K562 (cell line): ENCODE results near the gene DDR2. TPM values are rescaled to one million over a fixed set of nuclear protein-coding genes. Genes with fewer than 3 reads are reported as not detected.
A peak's percentile ranks its signal among the peaks of the same experiment; 100 is the strongest.

ENCODE experiments used
- ATAC-seq: fragments of 200-7000 bp; cut with Tn5 transposase; 3 replicates; pipeline ENCODE4 v1.9.1; 2020; ENCODE audit warnings: moderate library complexity
- BruUV-seq: library from RNA; stranded (reverse); fragments of 400-500 nt; replicated peaks from 2 replicates; lab custom pipeline; 2021; lab: Mats Ljungman, UMichigan
- CTCF ChIA-PET: fragments of 300-600 bp; formaldehyde crosslinking; extraction: SDS; loops from one replicate; lab custom pipeline; 2021; ENCODE audit warnings: low intra/inter-chr PET ratio; lab: Yijun Ruan, JAX
- POLR2A ChIA-PET: fragments of 300-600, 350-650 bp; sonication (Branson Sonifier 250); formaldehyde crosslinking; extraction: SDS; loops from one replicate; lab custom pipeline; 2021; ENCODE audit warnings: antibody characterized with exemption, inconsistent platforms; lab: Yijun Ruan, JAX
- DNase-seq, 4 experiments: peaks; one replicate each; pipeline versions ENCODE4 v3.0.0 to v3.0.0-alpha.2; 2011 to 2018; ENCODE audit warnings: low spot score in 3 of 4, mixed read lengths in 3 of 4; ENCODE audit errors: extremely low read depth in 1 of 4
- FAIRE-seq: peaks from 2 replicates; lab custom pipeline; 2011; peaks lifted over from hg19 to GRCh38; lab: Jason Lieb, UNC
- H2AFZ ChIP-seq: 2 replicates; pipeline ENCODE4 v1.6.0; 2011; ENCODE audit warnings: low read depth, low read length, control low read depth, inconsistent platforms
- H3K27ac ChIP-seq: fragments of 200-600 bp; 3 replicates; pipeline ENCODE4 v1.8.0; 2011; ENCODE audit warnings: low read depth, mild to moderate bottlenecking, control low read depth, inconsistent platforms, low read length, moderate library complexity, mixed read lengths; ENCODE audit errors: extremely low read depth
- H3K27me3 ChIP-seq, 2 experiments: fragments of 300-600 bp in 1 of 2; 2 replicates in 1 of 2; 3 replicates in 1 of 2; pipeline versions ENCODE4 v1.6.0 to v1.8.0; 2011; ENCODE audit warnings: inconsistent platforms in 2 of 2, low read length in 2 of 2, mild to moderate bottlenecking in 1 of 2, mixed read lengths in 1 of 2, moderate library complexity in 1 of 2; ENCODE audit not compliant: control insufficient read depth in 2 of 2, insufficient read depth in 2 of 2
- H3K36me3 ChIP-seq: fragments of 300-600 bp; 3 replicates; pipeline ENCODE4 v1.8.0; 2011; ENCODE audit warnings: mild to moderate bottlenecking, low read length, inconsistent platforms; ENCODE audit not compliant: control insufficient read depth, insufficient read depth
- H3K4me1 ChIP-seq, 2 experiments: fragments of 200-600 bp in 1 of 2; replicated peaks in 1 of 2; 2 replicates in 1 of 2; 3 replicates in 1 of 2; pipeline versions ENCODE4 v1.5.1 to v1.8.0; 2011; ENCODE audit warnings: inconsistent platforms in 2 of 2, low read length in 2 of 2, mild to moderate bottlenecking in 1 of 2, mixed read lengths in 1 of 2, moderate library complexity in 1 of 2; ENCODE audit not compliant: control insufficient read depth in 2 of 2, insufficient read depth in 2 of 2
- H3K4me2 ChIP-seq: 2 replicates; pipeline ENCODE4 v1.6.1; 2011; ENCODE audit warnings: low read length, control low read depth, inconsistent platforms, mixed read lengths; ENCODE audit not compliant: insufficient read depth
- H3K4me3 ChIP-seq: fragments of 200-600 bp; sonication (generic), shearing (Covaris generic); 2 replicates; pipeline ENCODE4 v1.5.1; 2016; ENCODE audit warnings: control low read depth, inconsistent platforms
- H3K79me2 ChIP-seq: fragments of 200-600 bp; 3 replicates; pipeline ENCODE4 v1.8.0; 2011; ENCODE audit warnings: low read length, inconsistent platforms; ENCODE audit not compliant: control insufficient read depth, insufficient read depth
- H3K9ac ChIP-seq, 2 experiments: 2 replicates each; pipeline versions ENCODE4 v1.6.0 to v1.6.1; 2011; ENCODE audit warnings: low read depth in 2 of 2, low read length in 2 of 2, control low read depth in 1 of 2, inconsistent platforms in 1 of 2, mild to moderate bottlenecking in 1 of 2, mixed read lengths in 1 of 2; ENCODE audit not compliant: insufficient read depth in 1 of 2
- H3K9me1 ChIP-seq: one replicate; pipeline ENCODE4 v1.6.0; 2011; ENCODE audit warnings: inconsistent platforms, mild to moderate bottlenecking, low read length, moderate library complexity; ENCODE audit not compliant: control insufficient read depth, insufficient read depth
- H3K9me3 ChIP-seq: replicated peaks from 2 replicates; pipeline ENCODE4 v1.5.1; 2011; ENCODE audit warnings: low read depth, low read length, inconsistent platforms; ENCODE audit not compliant: control insufficient read depth, insufficient read depth
- H4K20me1 ChIP-seq: replicated peaks from 2 replicates; pipeline ENCODE4 v1.6.1; 2011; ENCODE audit warnings: low read length, inconsistent platforms, mixed read lengths; ENCODE audit not compliant: control insufficient read depth, insufficient read depth
- ASH1L ChIP-seq: fragments of 450-650 bp; IDR thresholded peaks from 2 replicates; pipeline ENCODE4 v1.6.1; 2018; ENCODE audit warnings: borderline replicate concordance, mild to moderate bottlenecking, low read depth; ENCODE audit not compliant: partially characterized antibody
- CC2D1A ChIP-seq: fragments of 450-650 bp; IDR thresholded peaks from 2 replicates; pipeline ENCODE4 v1.6.1; 2017; ENCODE audit warnings: mild to moderate bottlenecking
- CCAR2 ChIP-seq: fragments of 200-400 bp; formaldehyde crosslinking; IDR thresholded peaks from 2 replicates; pipeline ENCODE4 v1.6.1; 2017; ENCODE audit warnings: mild to moderate bottlenecking, low read depth, low read length
- CEBPZ ChIP-seq: fragments of 150-350 bp; IDR thresholded peaks from 2 replicates; pipeline ENCODE4 v1.6.1; 2014; ENCODE audit warnings: low read depth, mild to moderate bottlenecking, low read length, borderline replicate concordance
- GTF2A2 ChIP-seq: IDR thresholded peaks from 2 replicates; pipeline ENCODE4 v1.6.1; 2016; ENCODE audit warnings: mild to moderate bottlenecking, missing genetic modification characterization, missing compliant biosample characterization
- IRF2 ChIP-seq: sonication (generic); formaldehyde crosslinking; IDR thresholded peaks from 2 replicates; pipeline ENCODE4 v1.8.1; 2022; ENCODE audit warnings: mild to moderate bottlenecking, missing genetic modification reagents
- MTA1 ChIP-seq: fragments of 450-650 bp; IDR thresholded peaks from 2 replicates; pipeline ENCODE4 v1.6.1; 2017; ENCODE audit warnings: borderline replicate concordance
- MTA2 ChIP-seq: fragments of 450-650 bp; IDR thresholded peaks from 2 replicates; pipeline ENCODE4 v1.6.1; 2016; ENCODE audit warnings: low read depth
- NELFE ChIP-seq: IDR thresholded peaks from 2 replicates; pipeline ENCODE4 v1.6.1; 2011; ENCODE audit warnings: mild to moderate bottlenecking; ENCODE audit not compliant: insufficient read depth, insufficient read length
- SMAD4 ChIP-seq: fragments of 250-450 bp; sonication (Bioruptor Pico); conservative IDR thresholded peaks from 2 replicates; pipeline ENCODE4 v1.8.0; 2021; ENCODE audit warnings: inconsistent platforms, mild to moderate bottlenecking, moderate library complexity
- THRAP3 ChIP-seq: fragments of 450-650 bp; IDR thresholded peaks from 2 replicates; pipeline ENCODE4 v1.6.1; 2016; ENCODE audit warnings: mild to moderate bottlenecking, inconsistent platforms, borderline replicate concordance
- XRCC3 ChIP-seq: fragments of 450-650 bp; IDR thresholded peaks from 2 replicates; pipeline ENCODE4 v1.6.1; 2017; ENCODE audit warnings: mild to moderate bottlenecking, moderate library complexity
- XRCC4 ChIP-seq: IDR thresholded peaks from one replicate; pipeline ENCODE4 v1.6.1; 2011; ENCODE audit not compliant: insufficient read depth, insufficient read length; ENCODE audit errors: extremely low read depth
- ZBTB5 ChIP-seq: fragments of 450-650 bp; IDR thresholded peaks from 2 replicates; pipeline ENCODE4 v1.6.1; 2017; ENCODE audit warnings: antibody characterized with exemption
- ZNF217 ChIP-seq: sonication (generic); formaldehyde crosslinking; IDR thresholded peaks from 2 replicates; pipeline ENCODE4 v1.8.0; 2022; ENCODE audit warnings: mild to moderate bottlenecking, missing genetic modification reagents
- ZNF224 ChIP-seq: sonication (generic); formaldehyde crosslinking; IDR thresholded peaks from 2 replicates; pipeline ENCODE4 v1.8.0; 2022; ENCODE audit warnings: mild to moderate bottlenecking, missing genetic modification reagents
- ZNF41 ChIP-seq: fragments of 250-450 bp; sonication (Bioruptor Pico); conservative IDR thresholded peaks from 2 replicates; pipeline ENCODE4 v1.4.0; 2020; ENCODE audit warnings: mild to moderate bottlenecking
- ZNF512 ChIP-seq: IDR thresholded peaks from 2 replicates; pipeline ENCODE4 v1.6.1; 2016; ENCODE audit warnings: missing genetic modification characterization, missing compliant biosample characterization
- WGBS: fragments of 100-300 bp; shearing (Covaris generic); methylation state at CpG from one replicate; pipeline ENCODE4 v1.1.6; 2016; ENCODE audit warnings: low coverage, mixed read lengths; ENCODE audit not compliant: insufficient coverage; ENCODE audit errors: missing lambda C conversion rate; 5-methylcytosine and 5-hydroxymethylcytosine counted together
- in situ Hi-C: fragments of 300-500 bp; cut with MboI; formaldehyde crosslinking; loops from 4 replicates; pipeline ENCODE4 v1.15.0; 2018; ENCODE audit warnings: inconsistent platforms, mixed read lengths
- intact Hi-C: fragments of 100-400 bp; cut with micrococcal nuclease; formaldehyde crosslinking; loops from 2 replicates; pipeline ENCODE4 v1.14.2; 2022
- polyA plus RNA-seq, 8 experiments: library from polyadenylated mRNA; depleted of rRNA in 4 of 8; stranded (reverse) in 5 of 8; unstranded in 3 of 8; fragments of >200 nt; fragmentation: Nextera tagmentation in 2 of 8; fragmentation: Illumina TruSeq in 1 of 8; extraction: Ambion mirVana in 2 of 8; extraction: Trizol in 1 of 8; gene quantifications; 2 replicates each; pipeline versions ENCODE4 v1.2.1 to v1.2.3, GENCODE V29; 2011 to 2014; ENCODE audit warnings: inconsistent platforms in 1 of 8, missing spikeins in 1 of 8
- total RNA-seq, 7 experiments: library from RNA; depleted of rRNA in 6 of 7; stranded (reverse); fragments of >200 nt in 6 of 7; fragmentation: Illumina TruSeq in 2 of 7; extraction: Trizol in 2 of 7; gene quantifications; 2 replicates each; pipeline versions ENCODE4 v1.2.1 to v1.2.3, GENCODE V29; 2011 to 2021; ENCODE audit warnings: low replicate concordance in 1 of 7

Gene DDR2
- total and polyA plus RNA-seq, 9 of the 15 experiments (the other 6 are each of a cell fraction or from before 2014, with no cell fraction given) = 0.36 to 2.0 (median 1.1) TPM

GRCh38 chr1:162829268-162829667 is 197.0 kb downstream of the DDR2 start:
- ChIA-PET CTCF (no interaction called here), POLR2A (no interaction called here)
- no peak for TF ChIP-seq XRCC4
- no peak for TF ChIP-seq ASH1L
- no peak for TF ChIP-seq IRF2
- no peak for TF ChIP-seq ZNF41 (CRISPR knock-in tag)
- 0 out of 2 replicates have a peak, but pooled peaks have one; percentile 30 for TF ChIP-seq THRAP3
- TF ChIP-seq CEBPZ = no peak
- TF ChIP-seq ZNF512 = peak; percentile 95
- 0 out of 2 replicates have a peak, but pooled peaks have one; percentile 13 for TF ChIP-seq CC2D1A
- no peak for TF ChIP-seq GTF2A2 (tag)
- no peak for TF ChIP-seq ZNF224 (CRISPR knock-in tag)
- no peak for TF ChIP-seq NELFE
- no peak for TF ChIP-seq XRCC3
- peak; percentile 47; the same call in 1 of the 2 replicates for TF ChIP-seq ZBTB5
- TF ChIP-seq SMAD4 (CRISPR knock-in tag) = no peak
- peak; percentile 56; the same call in 1 of the 2 replicates for TF ChIP-seq MTA1
- TF ChIP-seq CCAR2 = no peak
- peak; percentile 30; the same call in 1 of the 2 replicates for TF ChIP-seq MTA2
- TF ChIP-seq ZNF217 (CRISPR knock-in tag) = no peak

More at GRCh38 chr1:162829268-162829667, 197.0 kb downstream of the DDR2 start:
- H3K27me3 ChIP-seq = peaks cover 6 to 10% of the 10 kb centered on the region in 2 experiments; a peak in 4 of 5 replicates
- peaks cover 0 to 5% of the 10 kb centered on the region in 2 experiments; a peak in 2 of 5 replicates for H3K4me1 ChIP-seq
- no peak overlapping the region for H3K4me2 ChIP-seq
- no peaks in the 10 kb centered on the region for H4K20me1 ChIP-seq
- no peak overlapping the region for H3K27ac ChIP-seq
- no peak overlapping the region for H2AFZ ChIP-seq
- H3K9ac ChIP-seq = no peak overlapping the region
- H3K79me2 ChIP-seq = no peaks in the 10 kb centered on the region
- FAIRE-seq (no peak), DNase-seq (no peak), ATAC-seq (no peak)
- H3K4me3 ChIP-seq = no peak overlapping the region
- no peaks in the 10 kb centered on the region for H3K9me3 ChIP-seq
- no peaks in the 10 kb centered on the region for H3K9me1 ChIP-seq
- no peaks in the 10 kb centered on the region for H3K36me3 ChIP-seq
- no TSS peak for BruUV-seq
- intact Hi-C loops (no loop called here), in situ Hi-C loops (no loop called here)
- 0% methylated on average over 1 of the region's 1 CpG for WGBS
